Glutamatergic neuron (in vitro differentiated cells): ENCODE measurements around the gene CEP57. TPM values are rescaled to one million over a fixed set of nuclear protein-coding genes. Genes with fewer than 3 reads are reported as not detected.
"Not testable (repeated sequence)": the region's sequence is repeated elsewhere in the genome, so short reads cannot be mapped to it uniquely, and the experiment has no call there.

Experiments used
- DNase-seq: peaks from one replicate; pipeline ENCODE4 v3.0.0; 2022
- H3K27ac Mint-ChIP-seq: one replicate; pipeline ENCODE4 v1.8.0; 2020; ENCODE audit warnings: mild to moderate bottlenecking, mixed read lengths, inconsistent platforms; ENCODE audit not compliant: unreplicated experiment
- H3K27me3 Mint-ChIP-seq: one replicate; pipeline ENCODE4 v1.8.0; 2020; ENCODE audit warnings: mild to moderate bottlenecking, moderate library complexity, mixed read lengths, inconsistent platforms; ENCODE audit not compliant: unreplicated experiment
- H3K36me3 Mint-ChIP-seq: one replicate; pipeline ENCODE4 v1.8.0; 2020; ENCODE audit warnings: mild to moderate bottlenecking, mixed read lengths, inconsistent platforms; ENCODE audit not compliant: unreplicated experiment
- H3K4me1 Mint-ChIP-seq: one replicate; pipeline ENCODE4 v1.8.0; 2020; ENCODE audit warnings: mild to moderate bottlenecking, low read depth, mixed read lengths, inconsistent platforms; ENCODE audit not compliant: unreplicated experiment
- H3K4me3 Mint-ChIP-seq: one replicate; pipeline ENCODE4 v1.8.0; 2020; ENCODE audit warnings: mild to moderate bottlenecking, mixed read lengths, inconsistent platforms; ENCODE audit not compliant: unreplicated experiment
- H3K9me3 Mint-ChIP-seq: one replicate; pipeline ENCODE4 v1.8.0; 2020; ENCODE audit warnings: mild to moderate bottlenecking, moderate library complexity, mixed read lengths, inconsistent platforms; ENCODE audit not compliant: unreplicated experiment
- CTCF ChIP-seq: fragments of 200-600 bp; sonication (generic); IDR thresholded peaks from one replicate; pipeline ENCODE4 v1.5.0; 2021; ENCODE audit not compliant: partially characterized antibody, unreplicated experiment
- total RNA-seq: library from RNA; stranded (reverse); fragmentation: NEBNext Ultra II Directional; extraction: Animal tissue kit (Norgen Biotek cat#: 25700); gene quantifications from one replicate; pipeline ENCODE4 v1.2.1, GENCODE V29; 2021; ENCODE audit not compliant: unreplicated experiment

Gene CEP57
- total RNA-seq, 1 donor from 2014 or later: 52.1 TPM

- H3K4me3 Mint-ChIP-seq: no peak overlapping the region
- no peak for TF ChIP-seq CTCF
- no peaks in the 10 kb centered on the region for H3K36me3 Mint-ChIP-seq
- no peaks in the 10 kb centered on the region for H3K9me3 Mint-ChIP-seq
- no peaks in the 10 kb centered on the region for H3K27me3 Mint-ChIP-seq
- no peak overlapping the region for H3K27ac Mint-ChIP-seq
- no peaks in the 10 kb centered on the region for H3K4me1 Mint-ChIP-seq
- DNase-seq: no peak
These were observed 73.3 kb downstream of the CEP57 start for GRCh38 chr11:95863486-95864140.

GRCh38 chr11:95867105-95867504 lies 76.8 kb downstream of the CEP57 start:
- no peak for TF ChIP-seq CTCF
- Mint-ChIP-seq H3K27me3 (no peaks in the 10 kb centered on the region), H3K4me1 (no peaks in the 10 kb centered on the region)

GRCh38 chr11:95870877-95871276 lies 80.6 kb downstream of the CEP57 start:
- not testable (repeated sequence) for DNase-seq, H3K27me3 Mint-ChIP-seq, H3K27ac Mint-ChIP-seq, H3K4me1 Mint-ChIP-seq, H3K9me3 Mint-ChIP-seq, H3K36me3 Mint-ChIP-seq, H3K4me3 Mint-ChIP-seq

More at GRCh38 chr11:95867105-95867504, 76.8 kb downstream of the CEP57 start:
- DNase-seq: no peak
- H3K4me3 Mint-ChIP-seq: no peak overlapping the region
- no peaks in the 10 kb centered on the region for H3K36me3 Mint-ChIP-seq
- no peak overlapping the region for H3K27ac Mint-ChIP-seq
- H3K9me3 Mint-ChIP-seq: peaks cover 4% of the 10 kb centered on the region

GRCh38 chr11:95877291-95877690 lies 87.0 kb downstream of the CEP57 start:
- TF ChIP-seq CTCF: no peak
- H3K4me1 Mint-ChIP-seq: no peaks in the 10 kb centered on the region
- peaks cover 14% of the 10 kb centered on the region for H3K36me3 Mint-ChIP-seq
- peaks cover 2% of the 10 kb centered on the region for H3K9me3 Mint-ChIP-seq
- H3K4me3 Mint-ChIP-seq: no peak overlapping the region
- no peak overlapping the region for H3K27ac Mint-ChIP-seq
- H3K27me3 Mint-ChIP-seq: no peaks in the 10 kb centered on the region
- no peak for DNase-seq

Other genes with a start within 250 kb of the CEP57 start
- 33.9 TPM for gene FAM76B, start 716 bp upstream of the CEP57 start, total RNA-seq
- gene MTMR2, start 133.6 kb downstream of the CEP57 start, total RNA-seq: 47.4 TPM